ENCODE measurements around the gene CPEB2. TPM values are rescaled to one million over a fixed set of nuclear protein-coding genes. Genes with fewer than 3 reads are reported as not detected.

CPEB2 gene
- total RNA-seq, 5 donors from 2014 or later (not counting 1 experiment from before 2014, with no cell fraction given), result 14.8 to 32.3 (median 16.2) TPM

DNA sequence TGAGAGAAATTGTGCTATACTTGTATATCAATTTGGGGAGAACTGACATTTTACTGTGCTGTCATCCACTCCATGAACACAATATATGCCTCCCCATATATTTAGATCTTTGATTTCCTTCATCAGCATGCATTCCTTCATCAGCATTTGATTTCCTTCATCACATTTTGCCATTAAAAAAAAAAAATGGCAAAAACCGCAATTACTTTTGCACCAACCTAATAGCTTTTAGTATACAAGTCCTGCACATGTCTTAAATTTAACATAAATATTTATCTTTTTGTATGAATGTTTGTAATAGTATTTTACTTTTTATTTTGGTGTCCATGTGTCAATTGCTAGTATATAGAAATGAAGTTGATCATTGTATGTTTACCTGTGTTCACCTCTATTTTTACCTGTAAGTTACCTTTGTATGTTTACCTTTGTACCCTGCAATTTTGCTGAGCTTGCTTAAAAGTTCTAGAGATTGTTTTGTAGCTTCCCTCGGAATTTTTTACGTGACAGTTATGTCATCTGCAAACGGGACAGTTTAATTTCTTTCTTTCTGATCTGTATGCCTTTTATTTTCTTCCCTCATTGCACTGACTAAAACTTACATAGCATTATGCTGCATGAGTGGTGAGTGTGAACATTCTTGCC, 86.2 kb downstream of the CPEB2 start:
- WGBS (ENCODE audit: insufficient coverage), result no CpG with 5 or more reads among the region's 4 CpGs
- ChIA-PET CTCF (interaction anchor here (0.5 to 0.7 kb wide), 2 partner anchors 63 to 517 kb away, joined by 3 read pairs; no protein-coding TSS in a partner anchor), POLR2A (no interaction called here)
- Histone ChIP-seq H3K4me1 (ENCODE audit: control insufficient read depth in 1 of 2, extremely low read depth in 1 of 2, insufficient read depth in 2 of 2, low read length in 2 of 2) (no peaks in the 10 kb centered on the region), H3K27me3 (replicated peaks in 1 of 2; ENCODE audit: control insufficient read depth in 2 of 2, extremely low read depth in 1 of 2, insufficient read depth in 2 of 2, low read length in 1 of 2) (no peaks in the 10 kb centered on the region), H3K9me3 (no peaks in the 10 kb centered on the region), H3K27ac (ENCODE audit: low read length) (no peak overlapping the region), H3K4me3 (ENCODE audit: control insufficient read depth in 1 of 2, extremely low read depth in 1 of 2, low read length in 1 of 2) (no peak overlapping the region), H3K36me3 (ENCODE audit: control insufficient read depth in 2 of 2, extremely low read depth in 1 of 2, insufficient read depth in 1 of 2, low read length in 1 of 2) (no peaks in the 10 kb centered on the region)
- H3K36me3 Mint-ChIP-seq, result no peaks in the 10 kb centered on the region
- DNase-seq (no peak), ATAC-seq (replicated peaks in 1 of 4) (no peak)
- H3K9me3 Mint-ChIP-seq, result no peaks in the 10 kb centered on the region
- no peaks in the 10 kb centered on the region for H3K4me1 Mint-ChIP-seq
- no peak overlapping the region for H3K27ac Mint-ChIP-seq
- H3K4me3 Mint-ChIP-seq, result no peak overlapping the region
- H3K27me3 Mint-ChIP-seq, result peaks cover 11 to 14% of the 10 kb centered on the region in 2 donors

DNA sequence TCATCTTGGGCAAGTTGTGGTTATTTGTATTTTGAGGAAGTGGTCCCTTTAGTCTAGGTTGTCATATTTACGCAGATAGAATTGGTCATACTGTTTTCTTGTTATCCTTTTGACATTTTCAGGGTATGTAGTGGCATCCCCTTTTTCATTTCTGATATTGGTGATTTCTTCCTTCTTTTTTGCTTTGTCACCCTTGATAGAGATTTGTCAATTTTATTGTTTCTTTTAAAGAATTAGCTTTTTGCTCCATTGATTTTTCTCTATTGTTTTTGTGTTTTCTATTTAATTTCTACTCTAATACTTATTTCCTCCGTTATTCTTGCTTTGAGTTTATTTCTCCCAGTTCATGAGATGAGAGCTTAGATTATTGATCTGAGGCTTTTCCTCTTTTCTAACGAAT, 87.7 kb downstream of the CPEB2 start:
- Mint-ChIP-seq H3K9me3 (no peaks in the 10 kb centered on the region), H3K27ac (no peak overlapping the region), H3K27me3 (peaks cover 11 to 14% of the 10 kb centered on the region in 2 donors), H3K4me3 (no peak overlapping the region), H3K4me1 (no peaks in the 10 kb centered on the region), H3K36me3 (no peaks in the 10 kb centered on the region)
- no CpG with 5 or more reads among the region's 3 CpGs for WGBS (ENCODE audit: insufficient coverage)
- ChIA-PET POLR2A (no interaction called here), CTCF (interaction anchor here in 1 of 2 donors (0.6 kb wide), 1 partner anchor 552 kb away, joined by 3 read pairs; no protein-coding TSS in a partner anchor)
- Histone ChIP-seq H3K27me3 (replicated peaks in 1 of 2; ENCODE audit: control insufficient read depth in 2 of 2, extremely low read depth in 1 of 2, insufficient read depth in 2 of 2, low read length in 1 of 2) (peaks cover 0 to 3% of the 10 kb centered on the region in 2 experiments), H3K36me3 (ENCODE audit: control insufficient read depth in 2 of 2, extremely low read depth in 1 of 2, insufficient read depth in 1 of 2, low read length in 1 of 2) (no peaks in the 10 kb centered on the region), H3K27ac (ENCODE audit: low read length) (no peak overlapping the region), H3K4me1 (ENCODE audit: control insufficient read depth in 1 of 2, extremely low read depth in 1 of 2, insufficient read depth in 2 of 2, low read length in 2 of 2) (no peaks in the 10 kb centered on the region), H3K4me3 (ENCODE audit: control insufficient read depth in 1 of 2, extremely low read depth in 1 of 2, low read length in 1 of 2) (no peak overlapping the region), H3K9me3 (no peaks in the 10 kb centered on the region)
- DNase-seq (no peak), ATAC-seq (replicated peaks in 1 of 4) (no peak)

DNA sequence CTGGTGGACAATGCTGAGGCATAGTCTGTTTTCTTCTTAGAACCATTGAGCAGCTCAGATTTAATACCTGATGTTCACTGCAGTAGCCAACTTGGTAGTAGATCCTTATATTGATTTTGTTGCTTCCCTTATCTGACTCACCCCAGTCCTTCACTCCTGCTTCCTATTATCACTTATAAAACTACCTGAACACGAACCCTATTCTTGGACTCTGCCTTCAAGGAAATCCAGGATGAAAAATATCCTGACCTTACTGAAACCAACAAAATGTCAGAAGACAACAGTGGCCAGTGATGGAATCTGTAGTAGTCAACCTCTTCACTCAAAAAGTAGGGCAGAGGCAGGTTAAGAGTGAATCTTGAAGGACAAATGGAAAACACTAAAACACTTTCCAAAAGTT, 98.1 kb downstream of the CPEB2 start:
- H3K27ac Mint-ChIP-seq, result no peak overlapping the region
- 40% methylated on average over 1 of the region's 1 CpG for WGBS (ENCODE audit: insufficient coverage)
- CTCF ChIA-PET, result no interaction called here

DNA sequence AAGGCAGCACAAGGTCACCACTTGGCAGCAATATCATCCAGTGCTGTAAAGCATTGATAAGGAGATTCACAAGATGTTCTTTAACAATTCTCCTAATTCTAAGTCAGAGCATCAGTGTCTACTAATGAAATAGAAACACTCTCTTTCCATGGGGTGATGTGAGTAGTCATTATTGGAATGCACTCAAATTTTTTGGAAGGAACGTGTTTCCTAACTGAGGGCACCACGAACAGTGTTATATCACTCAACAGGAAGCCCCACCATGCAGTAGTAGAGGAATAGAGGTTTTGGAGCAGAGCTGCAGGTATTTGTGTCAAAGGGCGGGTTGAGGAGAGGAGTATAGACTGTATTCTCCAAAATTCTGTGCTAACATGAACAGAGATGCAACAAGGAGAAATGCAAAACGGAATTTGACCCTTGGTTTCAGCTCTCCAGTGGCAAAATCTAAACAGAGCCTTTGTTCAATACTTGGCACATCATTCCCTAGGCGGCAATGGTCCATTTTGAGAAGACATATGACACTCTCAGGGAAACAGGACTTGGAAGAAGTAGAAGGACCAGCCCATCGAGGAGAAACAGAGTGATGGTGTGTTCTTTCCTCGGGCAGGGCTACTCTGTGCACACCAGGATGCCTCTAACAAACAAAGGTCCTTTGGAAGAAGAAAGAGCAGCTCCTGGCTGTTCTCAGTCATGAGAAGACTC, 98.9 kb downstream of the CPEB2 start:
- Histone ChIP-seq H3K4me3 (ENCODE audit: control insufficient read depth in 1 of 2, extremely low read depth in 1 of 2, low read length in 1 of 2) (no peak overlapping the region), H3K36me3 (ENCODE audit: control insufficient read depth in 2 of 2, extremely low read depth in 1 of 2, insufficient read depth in 1 of 2, low read length in 1 of 2) (no peaks in the 10 kb centered on the region), H3K27ac (ENCODE audit: low read length) (no peak overlapping the region), H3K9me3 (no peaks in the 10 kb centered on the region), H3K27me3 (replicated peaks in 1 of 2; ENCODE audit: control insufficient read depth in 2 of 2, extremely low read depth in 1 of 2, insufficient read depth in 2 of 2, low read length in 1 of 2) (no peaks in the 10 kb centered on the region), H3K4me1 (ENCODE audit: control insufficient read depth in 1 of 2, extremely low read depth in 1 of 2, insufficient read depth in 2 of 2, low read length in 2 of 2) (no peaks in the 10 kb centered on the region)
- WGBS (ENCODE audit: insufficient coverage), result 80% methylated on average over 4 of the region's 7 CpGs
- Mint-ChIP-seq H3K4me1 (no peaks in the 10 kb centered on the region), H3K27me3 (peaks cover 0 to 18% of the 10 kb centered on the region in 2 donors), H3K36me3 (no peaks in the 10 kb centered on the region), H3K27ac (no peak overlapping the region), H3K4me3 (no peak overlapping the region), H3K9me3 (peaks cover 3 to 6% (median 4%) of the 10 kb centered on the region in 3 donors)
- no peak for ATAC-seq (replicated peaks in 1 of 4)
- DNase-seq, result no peak
- ChIA-PET CTCF (no interaction called here), POLR2A (no interaction called here)

More for the DNA sequence above, 98.1 kb downstream of the CPEB2 start:
- H3K4me3 Mint-ChIP-seq, result no peak overlapping the region
- H3K9me3 Mint-ChIP-seq, result peaks cover 3 to 6% (median 4%) of the 10 kb centered on the region in 3 donors
- ATAC-seq (replicated peaks in 1 of 4) (no peak), DNase-seq (no peak)
- no peaks in the 10 kb centered on the region for H3K27me3 ChIP-seq (replicated peaks in 1 of 2; ENCODE audit: control insufficient read depth in 2 of 2, extremely low read depth in 1 of 2, insufficient read depth in 2 of 2, low read length in 1 of 2)
- POLR2A ChIA-PET, result no interaction called here
- no peaks in the 10 kb centered on the region for H3K4me1 Mint-ChIP-seq
- H3K27ac ChIP-seq (ENCODE audit: low read length), result no peak overlapping the region
- no peaks in the 10 kb centered on the region for H3K36me3 ChIP-seq (ENCODE audit: control insufficient read depth in 2 of 2, extremely low read depth in 1 of 2, insufficient read depth in 1 of 2, low read length in 1 of 2)
- H3K27me3 Mint-ChIP-seq, result peaks cover 2 to 18% of the 10 kb centered on the region in 2 donors
- H3K4me1 ChIP-seq (ENCODE audit: control insufficient read depth in 1 of 2, extremely low read depth in 1 of 2, insufficient read depth in 2 of 2, low read length in 2 of 2), result no peaks in the 10 kb centered on the region
- H3K9me3 ChIP-seq, result no peaks in the 10 kb centered on the region
- H3K4me3 ChIP-seq (ENCODE audit: control insufficient read depth in 1 of 2, extremely low read depth in 1 of 2, low read length in 1 of 2), result no peak overlapping the region
- H3K36me3 Mint-ChIP-seq, result no peaks in the 10 kb centered on the region

DNA sequence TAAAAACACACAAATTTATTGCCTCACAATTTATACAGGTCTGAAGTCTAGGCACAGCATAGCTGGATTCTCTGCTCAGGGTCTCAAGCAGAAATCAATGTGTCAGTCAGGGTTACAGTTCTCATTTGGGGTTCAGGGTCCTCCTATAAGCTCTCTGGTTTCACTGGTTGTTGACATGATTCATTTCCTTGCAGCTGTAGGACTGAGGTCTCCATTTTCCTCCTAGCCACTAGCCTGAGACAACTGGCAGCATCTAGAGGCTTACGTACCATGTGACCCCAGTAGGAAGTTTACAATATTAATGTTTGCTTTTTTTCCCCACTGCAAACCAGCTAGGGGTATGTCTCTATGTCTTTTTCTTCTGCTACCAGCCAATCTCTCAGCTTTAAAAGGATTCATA, 102.5 kb downstream of the CPEB2 start:
- WGBS (ENCODE audit: insufficient coverage), result no CpG with 5 or more reads among the region's 1 CpG
- Mint-ChIP-seq H3K27me3 (peaks cover 0 to 20% of the 10 kb centered on the region in 2 donors), H3K27ac (no peak overlapping the region), H3K9me3 (peaks cover 0 to 4% (median 0%) of the 10 kb centered on the region in 3 donors), H3K36me3 (no peaks in the 10 kb centered on the region), H3K4me1 (no peaks in the 10 kb centered on the region), H3K4me3 (no peak overlapping the region)
- DNase-seq, result no peak
- Histone ChIP-seq H3K36me3 (ENCODE audit: control insufficient read depth in 2 of 2, extremely low read depth in 1 of 2, insufficient read depth in 1 of 2, low read length in 1 of 2) (no peaks in the 10 kb centered on the region), H3K4me1 (ENCODE audit: control insufficient read depth in 1 of 2, extremely low read depth in 1 of 2, insufficient read depth in 2 of 2, low read length in 2 of 2) (no peaks in the 10 kb centered on the region), H3K9me3 (no peaks in the 10 kb centered on the region), H3K27ac (ENCODE audit: low read length) (no peak overlapping the region), H3K4me3 (ENCODE audit: control insufficient read depth in 1 of 2, extremely low read depth in 1 of 2, low read length in 1 of 2) (no peak overlapping the region), H3K27me3 (replicated peaks in 1 of 2; ENCODE audit: control insufficient read depth in 2 of 2, extremely low read depth in 1 of 2, insufficient read depth in 2 of 2, low read length in 1 of 2) (no peaks in the 10 kb centered on the region)
- ATAC-seq (replicated peaks in 1 of 4), result no peak
- CTCF ChIA-PET, result no interaction called here
- POLR2A ChIA-PET, result no interaction called here

DNA sequence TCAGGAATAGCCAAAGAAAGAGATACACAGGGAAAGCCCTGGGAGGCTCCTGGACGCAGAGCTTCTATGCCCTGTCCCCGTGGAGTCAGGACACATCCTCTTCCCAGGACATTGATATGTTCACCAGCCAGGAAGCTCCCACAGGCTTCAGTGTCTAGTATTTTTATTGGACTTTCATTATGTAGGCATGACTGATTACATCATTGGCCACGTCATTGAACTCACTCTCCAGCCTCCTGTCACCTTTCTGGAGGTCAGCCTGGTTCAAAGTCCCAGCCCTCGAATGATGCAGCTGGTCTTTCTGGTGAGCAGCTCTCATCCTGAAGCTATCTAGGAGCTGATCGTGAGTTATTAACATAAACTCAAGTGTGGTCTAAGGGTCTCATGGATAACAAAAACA, 104.1 kb downstream of the CPEB2 start:
- no peak overlapping the region for H3K4me3 Mint-ChIP-seq
- no peaks in the 10 kb centered on the region for H3K36me3 Mint-ChIP-seq
- whole genome bisulfite sequencing (ENCODE audit: insufficient coverage), result no CpG with 5 or more reads among the region's 5 CpGs
- peaks cover 0 to 8% of the 10 kb centered on the region in 2 donors for H3K27me3 Mint-ChIP-seq
- no peaks in the 10 kb centered on the region for H3K4me1 Mint-ChIP-seq
- CTCF ChIA-PET, result interaction anchor here in 1 of 2 donors (0.6 kb wide), 1 partner anchor 1743 kb away, joined by 3 read pairs; no protein-coding TSS in a partner anchor
- no peak overlapping the region for H3K4me3 ChIP-seq (ENCODE audit: control insufficient read depth in 1 of 2, extremely low read depth in 1 of 2, low read length in 1 of 2)
- no peaks in the 10 kb centered on the region for H3K9me3 ChIP-seq
- H3K9me3 Mint-ChIP-seq, result peaks cover 0 to 4% (median 0%) of the 10 kb centered on the region in 3 donors
- ATAC-seq (replicated peaks in 1 of 4) (no peak), DNase-seq (no peak)
- no peaks in the 10 kb centered on the region for H3K27me3 ChIP-seq (replicated peaks in 1 of 2; ENCODE audit: control insufficient read depth in 2 of 2, extremely low read depth in 1 of 2, insufficient read depth in 2 of 2, low read length in 1 of 2)
- no peak overlapping the region for H3K27ac Mint-ChIP-seq
- POLR2A ChIA-PET, result no interaction called here
- H3K36me3 ChIP-seq (ENCODE audit: control insufficient read depth in 2 of 2, extremely low read depth in 1 of 2, insufficient read depth in 1 of 2, low read length in 1 of 2), result no peaks in the 10 kb centered on the region
- H3K27ac ChIP-seq (ENCODE audit: low read length), result no peak overlapping the region
- H3K4me1 ChIP-seq (ENCODE audit: control insufficient read depth in 1 of 2, extremely low read depth in 1 of 2, insufficient read depth in 2 of 2, low read length in 2 of 2), result no peaks in the 10 kb centered on the region
